Measurements from ENCODE around the gene PRR7. TPM values are rescaled to one million over a fixed set of nuclear protein-coding genes. Genes with fewer than 3 reads are reported as not detected.

The PRR7 gene
- total and polyA plus RNA-seq, 2 of the 13 experiments (the other 11 are each of a cell fraction or from before 2014, with no cell fraction given) = 4.8 to 5.0 TPM

GRCh38 chr5:177496070-177496726 is 49.6 kb downstream of the PRR7 start:
- no peaks in the 10 kb centered on the region for H3K9me3 ChIP-seq (ENCODE audit: low read length)
- no peak overlapping the region for H2AFZ ChIP-seq (ENCODE audit: low read length)
- H3K36me3 ChIP-seq (replicated peaks in 1 of 2; ENCODE audit: control insufficient read depth in 1 of 2, insufficient read depth in 2 of 2, low read length in 2 of 2) = peaks cover 0 to under 1% of the 10 kb centered on the region in 2 experiments; a peak in 1 of 5 replicates
- H3K4me3 ChIP-seq (replicated peaks in 1 of 3; ENCODE audit: insufficient read depth in 1 of 3, low read depth in 2 of 3, low read length in 3 of 3) = peak overlapping the region; percentile 64 to 85 (median 65)
- CTCF ChIA-PET (ENCODE audit: low intra/inter-chr PET ratio, low total read pairs) = no interaction called here
- H3K9ac ChIP-seq (ENCODE audit: insufficient read depth, low read depth, low read length) = peak overlapping the region; percentile 83
- DNase-seq (ENCODE audit: low spot score) = peak; percentile 70
- H4K20me1 ChIP-seq (ENCODE audit: insufficient read depth, low read length) = peaks cover 15% of the 10 kb centered on the region; the same call in 1 of the 2 replicates
- 38% methylated on average over 3 of the region's 12 CpGs for WGBS (ENCODE audit: low lambda C conversion rate)
- peak; percentile 61 for ATAC-seq
- no peaks in the 10 kb centered on the region for H3K79me2 ChIP-seq (ENCODE audit: insufficient read depth, low read length)
- peaks cover 0 to 23% of the 10 kb centered on the region in 2 experiments; a peak in 2 of 5 replicates for H3K27me3 ChIP-seq (ENCODE audit: control insufficient read depth in 1 of 2, insufficient read depth in 2 of 2, low read length in 2 of 2)
- peak overlapping the region; percentile 99 for H3K4me2 ChIP-seq (ENCODE audit: low read depth, low read length)
- intact Hi-C loops (cut with micrococcal nuclease; ENCODE audit: unreplicated experiment) = loop anchor here (2.0 to 5.0 kb wide), 2 partner anchors 39 to 184 kb away; partner anchors contain the start of gene MXD3
- FAIRE-seq = peak; percentile 56
- in situ Hi-C loops (cut with HindIII; ENCODE audit: extremely low pct_ligation_motif_present, low pct_unique_long_range_greater_than_20kb) = no loop called here
- peaks cover 45% of the 10 kb centered on the region for H3K4me1 ChIP-seq (ENCODE audit: insufficient read depth, low read length)
- no TSS peak for BruUV-seq (replicated peaks)
- POLR2A ChIA-PET = interaction anchor here (1.0 to 3.6 kb wide), 11 partner anchors 13 to 409 kb away, joined by 4 to 42 read pairs (median 8); partner anchors contain the start of genes DDX41, DOK3 and FGFR4
- peak overlapping the region; percentile 60 for H3K27ac ChIP-seq (ENCODE audit: extremely low read length, insufficient read depth, low read length)
- no peak for TF ChIP-seq SOX13 (IDR thresholded peaks at IDR 0.05)
- no peak for TF ChIP-seq SOX13 (CRISPR knock-in tag; conservative IDR thresholded peaks at IDR 0.05 in 1 of 2, IDR thresholded peaks at IDR 0.05 in 1 of 2)
- TF ChIP-seq HNRNPL (IDR thresholded peaks at IDR 0.05; ENCODE audit: low read depth, low read length) = 0 out of 2 replicates have a peak, but pooled peaks have one; percentile 21
- TF ChIP-seq ZNF331 (CRISPR knock-in tag; IDR thresholded peaks at IDR 0.05) = no peak
- TF ChIP-seq ZNF768 (CRISPR knock-in tag; IDR thresholded peaks at IDR 0.05) = 0 out of 2 replicates have a peak, but pooled peaks have one; percentile 14
- no peak for TF ChIP-seq TFDP2 (CRISPR knock-in tag; IDR thresholded peaks at IDR 0.05)
- no peak for TF ChIP-seq ZNF550 (CRISPR knock-in tag; IDR thresholded peaks at IDR 0.05; ENCODE audit: borderline replicate concordance)
- peak; percentile 32; the same call in 1 of the 2 replicates for TF ChIP-seq GLI4 (CRISPR knock-in tag; IDR thresholded peaks at IDR 0.05; ENCODE audit: borderline replicate concordance)
- TF ChIP-seq CHD4 (IDR thresholded peaks at IDR 0.05; ENCODE audit: borderline replicate concordance, low read length) = 0 out of 2 replicates have a peak, but pooled peaks have one; percentile 18
- peak; percentile 38; the same call in 1 of the 2 replicates for TF ChIP-seq HOXA3 (CRISPR knock-in tag; IDR thresholded peaks at IDR 0.05)
- TF ChIP-seq SATB2 (CRISPR knock-in tag; IDR thresholded peaks at IDR 0.05) = no peak
- no peak for TF ChIP-seq ZNF224 (CRISPR knock-in tag; IDR thresholded peaks at IDR 0.05)
- no peak for TF ChIP-seq CREBL2 (CRISPR knock-in tag; IDR thresholded peaks at IDR 0.05; ENCODE audit: borderline replicate concordance)
- TF ChIP-seq ZNF160 (CRISPR knock-in tag; IDR thresholded peaks at IDR 0.05) = no peak
- 0 out of 2 replicates have a peak, but pooled peaks have one; percentile 32 for TF ChIP-seq ZNF274 (CRISPR knock-in tag; IDR thresholded peaks at IDR 0.05)
- peak; percentile 79 for TF ChIP-seq ZNF263 (CRISPR knock-in tag; IDR thresholded peaks at IDR 0.05)
- TF ChIP-seq BHLHE40 (IDR thresholded peaks at IDR 0.05; ENCODE audit: low read length) = 0 out of 2 replicates have a peak, but pooled peaks have one; percentile 16
- TF ChIP-seq ZBTB3 (CRISPR knock-in tag; IDR thresholded peaks at IDR 0.05; ENCODE audit: borderline replicate concordance, low read depth) = no peak
- TF ChIP-seq CCDC6 (CRISPR knock-in tag; IDR thresholded peaks at IDR 0.05) = no peak
- TF ChIP-seq REPIN1 (CRISPR knock-in tag; IDR thresholded peaks at IDR 0.05; ENCODE audit: borderline replicate concordance, low read depth) = 0 out of 2 replicates have a peak, but pooled peaks have one; percentile 26
- no peak for TF ChIP-seq POGZ (CRISPR knock-in tag; IDR thresholded peaks at IDR 0.05)
- no peak for TF ChIP-seq HOXA5 (CRISPR knock-in tag; IDR thresholded peaks at IDR 0.05)

Measured in HepG2 (cell line).